NCI-H2196 treated with DMSO at 0.1 percent for 48 hours (cell line): ENCODE results near the gene SPOCK1.

Experiments used
- DNase-seq: peaks from one replicate; lab custom pipeline; 2025; ENCODE audit not compliant: unreplicated experiment; lab: John Stamatoyannopoulos, UW

The SPOCK1 gene

GRCh38 chr5:137086342-137086741 lies 412.8 kb downstream of the SPOCK1 start:
- no peak for DNase-seq

GRCh38 chr5:137085206-137085605 lies 413.9 kb downstream of the SPOCK1 start:
- DNase-seq, result no peak

- DNase-seq, result no peak
Measured at GRCh38 chr5:137084016-137084415, 415.1 kb downstream of the SPOCK1 start.

- no peak for DNase-seq
Measured at GRCh38 chr5:137082951-137083350, 416.2 kb downstream of the SPOCK1 start.

GRCh38 chr5:137078171-137078665 lies 420.9 kb downstream of the SPOCK1 start:
- DNase-seq, result peak; percentile 86

- DNase-seq, result peak; percentile 83
Measured at GRCh38 chr5:137075163-137075970, 423.8 kb downstream of the SPOCK1 start.

GRCh38 chr5:137073189-137073588 lies 425.9 kb downstream of the SPOCK1 start:
- no peak for DNase-seq

- no peak for DNase-seq
Measured at GRCh38 chr5:137072361-137073115, 426.6 kb downstream of the SPOCK1 start.

- no peak for DNase-seq
Measured at GRCh38 chr5:137071931-137072330, 427.2 kb downstream of the SPOCK1 start.

GRCh38 chr5:137071526-137071925 lies 427.6 kb downstream of the SPOCK1 start:
- no peak for DNase-seq

GRCh38 chr5:137070521-137070920 lies 428.6 kb downstream of the SPOCK1 start:
- no peak for DNase-seq

GRCh38 chr5:137069358-137069757 lies 429.8 kb downstream of the SPOCK1 start:
- no peak for DNase-seq

- DNase-seq, result no peak
Measured at GRCh38 chr5:137061382-137061781, 437.7 kb downstream of the SPOCK1 start.

GRCh38 chr5:137058089-137058488 lies 441.0 kb downstream of the SPOCK1 start:
- no peak for DNase-seq

GRCh38 chr5:137056676-137057075 lies 442.4 kb downstream of the SPOCK1 start:
- DNase-seq, result no peak

- no peak for DNase-seq
Measured at GRCh38 chr5:137055271-137055872, 443.8 kb downstream of the SPOCK1 start.

GRCh38 chr5:137054792-137055191 lies 444.3 kb downstream of the SPOCK1 start:
- no peak for DNase-seq

GRCh38 chr5:137054335-137054734 lies 444.8 kb downstream of the SPOCK1 start:
- DNase-seq, result no peak

- no peak for DNase-seq
Measured at GRCh38 chr5:137051161-137051560, 448.0 kb downstream of the SPOCK1 start.

- DNase-seq, result no peak
Measured at GRCh38 chr5:137040641-137041340, 458.3 kb downstream of the SPOCK1 start.

GRCh38 chr5:137040024-137040423 lies 459.1 kb downstream of the SPOCK1 start:
- no peak for DNase-seq
